HepG2 (cell line): Measurements from ENCODE around the gene ABCA2. TPM values are rescaled to one million over a fixed set of nuclear protein-coding genes. Genes with fewer than 3 reads are reported as not detected.
A peak's percentile ranks its signal among the peaks of the same experiment; 100 is the strongest.

Experiments used
- ATAD3A ChIP-seq: sonication (generic); formaldehyde crosslinking; IDR thresholded peaks from 2 replicates; pipeline ENCODE4 v1.4.0; 2020; ENCODE audit warnings: missing genetic modification reagents
- EED ChIP-seq: sonication (generic); formaldehyde crosslinking; IDR thresholded peaks from 2 replicates; pipeline ENCODE4 v1.5.0; 2020; ENCODE audit warnings: mild to moderate bottlenecking, missing genetic modification reagents
- GLMP ChIP-seq: sonication (generic); formaldehyde crosslinking; IDR thresholded peaks from 2 replicates; pipeline ENCODE4 v1.9.0; 2021; ENCODE audit warnings: missing genetic modification reagents, mild to moderate bottlenecking, borderline replicate concordance
- HNF4G ChIP-seq, 2 experiments: sonication (generic) in 1 of 2; formaldehyde crosslinking in 1 of 2; IDR thresholded peaks; 2 replicates each; pipeline versions ENCODE4 v1.4.0 to v1.6.1; 2011 to 2020; ENCODE audit warnings: borderline replicate concordance in 2 of 2, low read depth in 2 of 2, mild to moderate bottlenecking in 2 of 2, low read length in 1 of 2, missing genetic modification reagents in 1 of 2, moderate library complexity in 1 of 2
- LBX2 ChIP-seq: sonication (generic); formaldehyde crosslinking; IDR thresholded peaks from 2 replicates; pipeline ENCODE4 v1.5.0; 2020; ENCODE audit warnings: missing genetic modification reagents, mild to moderate bottlenecking, borderline replicate concordance
- LRRFIP1 ChIP-seq: sonication (generic); formaldehyde crosslinking; conservative IDR thresholded peaks from 2 replicates; pipeline ENCODE4 v1.4.0; 2020; ENCODE audit warnings: missing genetic modification reagents
- SIX4 ChIP-seq: sonication (generic); formaldehyde crosslinking; IDR thresholded peaks from 2 replicates; pipeline ENCODE4 v1.4.0; 2020; ENCODE audit warnings: missing genetic modification reagents
- SPEN ChIP-seq: sonication (generic); formaldehyde crosslinking; IDR thresholded peaks from 2 replicates; pipeline ENCODE4 v1.5.1; 2020; ENCODE audit warnings: low read depth, mild to moderate bottlenecking, missing genetic modification reagents
- THAP9 ChIP-seq: sonication (generic); formaldehyde crosslinking; IDR thresholded peaks from 2 replicates; pipeline ENCODE4; 2020; ENCODE audit warnings: missing genetic modification reagents, mild to moderate bottlenecking, borderline replicate concordance
- TP53 ChIP-seq: sonication (generic); formaldehyde crosslinking; conservative IDR thresholded peaks from 2 replicates; pipeline ENCODE4 v1.4.0; 2020; ENCODE audit warnings: missing genetic modification reagents
- TRAFD1 ChIP-seq: sonication (generic); formaldehyde crosslinking; IDR thresholded peaks from 2 replicates; pipeline ENCODE4 v1.5.1; 2020; ENCODE audit warnings: missing genetic modification reagents, mild to moderate bottlenecking, borderline replicate concordance
- ZFP91 ChIP-seq: sonication (generic); formaldehyde crosslinking; IDR thresholded peaks from 2 replicates; pipeline ENCODE4 v1.9.0; 2022; ENCODE audit warnings: missing genetic modification reagents, mild to moderate bottlenecking, borderline replicate concordance
- ZMAT3 ChIP-seq: sonication (generic); formaldehyde crosslinking; conservative IDR thresholded peaks from 2 replicates; pipeline ENCODE4 v1.7.0; 2021; ENCODE audit warnings: missing genetic modification reagents
- ZNF253 ChIP-seq: sonication (generic); formaldehyde crosslinking; IDR thresholded peaks from 2 replicates; pipeline ENCODE4 v1.8.0; 2022; ENCODE audit warnings: mild to moderate bottlenecking, missing genetic modification reagents, borderline replicate concordance
- ZNF354B ChIP-seq: sonication (generic); formaldehyde crosslinking; IDR thresholded peaks from 2 replicates; pipeline ENCODE4 v1.8.0; 2022; ENCODE audit warnings: mild to moderate bottlenecking, missing genetic modification reagents
- ZNF460 ChIP-seq: sonication (generic); formaldehyde crosslinking; IDR thresholded peaks from 2 replicates; pipeline ENCODE4 v1.5.1; 2020; ENCODE audit warnings: missing genetic modification reagents, mild to moderate bottlenecking, borderline replicate concordance
- polyA plus RNA-seq, 8 experiments: library from polyadenylated mRNA; depleted of rRNA in 3 of 8; stranded (reverse) in 7 of 8; unstranded in 1 of 8; fragments of >200 nt; fragmentation: Illumina TruSeq in 4 of 8; extraction: Trizol in 4 of 8; gene quantifications; 2 replicates each; pipeline versions ENCODE4 v1.2.1 to v1.2.3, GENCODE V29; 2011 to 2016; ENCODE audit warnings: low read depth in 4 of 8, missing spikeins in 1 of 8, mixed read lengths in 1 of 8; ENCODE audit not compliant: insufficient read depth in 1 of 8
- total RNA-seq, 5 experiments: library from RNA; depleted of rRNA; stranded (reverse); fragments of >200 nt; fragmentation: Illumina TruSeq; extraction: Trizol; gene quantifications; 2 replicates each; pipeline ENCODE4 v1.2.3, GENCODE V29; 2016; ENCODE audit warnings: low read depth in 1 of 5

ABCA2 gene
- total and polyA plus RNA-seq, 2 of the 13 experiments (the other 11 are each of a cell fraction or from before 2014, with no cell fraction given) = 2.9 to 19.2 TPM

- TF ChIP-seq THAP9 (CRISPR knock-in tag) = no peak
- TF ChIP-seq SPEN = no peak
- no peak for TF ChIP-seq ATAD3A (CRISPR knock-in tag)
- TF ChIP-seq ZMAT3 (CRISPR knock-in tag) = no peak
- no peak for TF ChIP-seq HNF4G (IDR thresholded peaks at IDR 0.05; ENCODE audit: borderline replicate concordance, low read depth, low read length)
- TF ChIP-seq HNF4G (CRISPR knock-in tag; IDR thresholded peaks at IDR 0.05; ENCODE audit: borderline replicate concordance, low read depth) = no peak
- 0 out of 2 replicates have a peak, but pooled peaks have one; percentile 43 for TF ChIP-seq EED (CRISPR knock-in tag)
- TF ChIP-seq ZFP91 (CRISPR knock-in tag) = peak; percentile 65
- TF ChIP-seq ZNF253 (CRISPR knock-in tag) = no peak
- no peak for TF ChIP-seq LBX2 (CRISPR knock-in tag)
- TF ChIP-seq LRRFIP1 (CRISPR knock-in tag) = no peak
- TF ChIP-seq TP53 = no peak
- TF ChIP-seq ZNF460 (CRISPR knock-in tag) = no peak
- TF ChIP-seq TRAFD1 (CRISPR knock-in tag) = no peak
- no peak for TF ChIP-seq GLMP (CRISPR knock-in tag)
- no peak for TF ChIP-seq SIX4 (CRISPR knock-in tag)
- TF ChIP-seq ZNF354B (CRISPR knock-in tag) = no peak
Measured at GRCh38 chr9:137028263-137029057, 423 bp upstream of the ABCA2 start (continued).
